Measurements from ENCODE around the gene FHOD3.

DNA sequence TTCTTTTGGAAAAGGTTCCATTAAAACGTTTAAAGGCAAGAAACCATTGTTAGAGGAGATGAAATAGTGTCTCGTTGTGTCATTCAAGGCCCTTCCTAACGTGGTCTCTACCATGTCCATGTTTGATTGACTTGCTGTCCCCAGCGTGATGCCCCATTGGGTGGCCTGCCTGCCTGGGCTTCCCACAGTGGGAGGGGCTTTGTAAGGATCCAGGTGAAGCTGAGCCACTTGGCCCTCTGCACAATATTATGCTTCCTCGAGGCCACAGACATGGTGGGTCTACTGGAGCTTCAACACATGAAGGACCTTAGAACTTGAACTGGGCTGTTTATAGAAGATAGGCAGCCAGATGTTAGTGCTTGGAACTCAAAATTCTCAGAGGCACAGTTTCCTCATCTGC lies 235.3 kb downstream of the FHOD3 start:
- TF ChIP-seq POLR2A (IDR thresholded peaks at IDR 0.05; ENCODE audit: extremely low read depth, insufficient read length) (no peak), MYC (IDR thresholded peaks at IDR 0.05; ENCODE audit: low read depth, low read length) (no peak)
